HepG2 (cell line): ENCODE data around the gene ZNF507. TPM values are rescaled to one million over a fixed set of nuclear protein-coding genes. Genes with fewer than 3 reads are reported as not detected.

Experiments used
- ATAC-seq: fragments of 200-7000 bp; cut with Tn5 transposase; 3 replicates; pipeline ENCODE4 v1.9.1; 2020; ENCODE audit warnings: mild to moderate bottlenecking, moderate library complexity
- BruUV-seq: library from RNA; stranded (reverse); fragments of 400-500 nt; replicated peaks from 2 replicates; lab custom pipeline; 2021; lab: Mats Ljungman, UMichigan
- CTCF ChIA-PET: fragments of 300-600 bp; formaldehyde crosslinking; extraction: SDS; loops from one replicate; lab custom pipeline; 2021; ENCODE audit warnings: low total read pairs, inconsistent platforms, low intra/inter-chr PET ratio; lab: Yijun Ruan, JAX
- POLR2A ChIA-PET: fragments of 350-600 bp; sonication (Branson Sonifier 250); formaldehyde crosslinking; loops from one replicate; lab custom pipeline; 2020; ENCODE audit warnings: antibody characterized with exemption, inconsistent platforms; lab: Yijun Ruan, JAX
- DNase-seq: peaks from one replicate; pipeline ENCODE4 v3.0.0-alpha.2; 2015; ENCODE audit warnings: low spot score
- FAIRE-seq: peaks from 3 replicates; lab custom pipeline; 2011; peaks lifted over from hg19 to GRCh38; lab: Jason Lieb, UNC
- H2AFZ ChIP-seq: one replicate; pipeline ENCODE4 v1.6.1; 2011; ENCODE audit warnings: low read length, inconsistent platforms
- H3K27ac ChIP-seq: fragments of 300-600 bp; 3 replicates; pipeline ENCODE4 v1.8.0; 2011; ENCODE audit warnings: mixed run types, mild to moderate bottlenecking, mixed read lengths, low read length, inconsistent platforms; ENCODE audit not compliant: insufficient read depth; ENCODE audit errors: extremely low read length
- H3K27me3 ChIP-seq, 2 experiments: fragments of 200-600 bp in 1 of 2; 2 replicates in 1 of 2; 3 replicates in 1 of 2; pipeline versions ENCODE4 v1.6.0 to v1.8.0; 2011; ENCODE audit warnings: low read length in 2 of 2, mild to moderate bottlenecking in 2 of 2, moderate library complexity in 2 of 2, inconsistent platforms in 1 of 2; ENCODE audit not compliant: insufficient read depth in 2 of 2, control insufficient read depth in 1 of 2
- H3K36me3 ChIP-seq, 2 experiments: fragments of 200-600 bp in 1 of 2; replicated peaks in 1 of 2; 2 replicates in 1 of 2; 3 replicates in 1 of 2; pipeline versions ENCODE4 v1.5.1 to v1.8.0; 2011; ENCODE audit warnings: low read length in 2 of 2, inconsistent platforms in 1 of 2; ENCODE audit not compliant: insufficient read depth in 2 of 2, control insufficient read depth in 1 of 2
- H3K4me1 ChIP-seq: 2 replicates; pipeline ENCODE4 v1.5.1; 2012; ENCODE audit warnings: low read length, inconsistent platforms; ENCODE audit not compliant: insufficient read depth
- H3K4me2 ChIP-seq: 2 replicates; pipeline ENCODE4 v1.6.0; 2011; ENCODE audit warnings: low read depth, low read length, inconsistent platforms
- H3K4me3 ChIP-seq, 3 experiments: fragments of 200-600 bp in 1 of 3; sonication (generic), shearing (Covaris generic) in 1 of 3; replicated peaks in 1 of 3; 2 replicates each; pipeline ENCODE4 v1.5.1; 2011 to 2016; ENCODE audit warnings: low read length in 3 of 3, inconsistent platforms in 2 of 3, low read depth in 2 of 3, mild to moderate bottlenecking in 2 of 3, control low read depth in 1 of 3, mixed read lengths in 1 of 3; ENCODE audit not compliant: insufficient read depth in 1 of 3
- H3K79me2 ChIP-seq: one replicate; pipeline ENCODE4 v1.6.1; 2011; ENCODE audit warnings: low read length, inconsistent platforms; ENCODE audit not compliant: insufficient read depth
- H3K9ac ChIP-seq: 2 replicates; pipeline ENCODE4 v1.6.0; 2011; ENCODE audit warnings: mild to moderate bottlenecking, low read depth, low read length, inconsistent platforms; ENCODE audit not compliant: insufficient read depth
- H3K9me3 ChIP-seq: 2 replicates; pipeline ENCODE4 v1.5.1; 2012; ENCODE audit warnings: mild to moderate bottlenecking, low read length
- H4K20me1 ChIP-seq: 2 replicates; pipeline ENCODE4 v1.6.0; 2011; ENCODE audit warnings: inconsistent platforms, mild to moderate bottlenecking, low read length, moderate library complexity; ENCODE audit not compliant: insufficient read depth
- FOXK2 ChIP-seq: fragments of 450-650 bp; IDR thresholded peaks from 2 replicates; pipeline ENCODE4 v1.6.1; 2016
- FOXO4 ChIP-seq: sonication (generic); formaldehyde crosslinking; conservative IDR thresholded peaks from 2 replicates; pipeline ENCODE4 v1.8.1; 2023; ENCODE audit warnings: missing genetic modification reagents
- IKZF4 ChIP-seq: sonication (generic); formaldehyde crosslinking; IDR thresholded peaks from 2 replicates; pipeline ENCODE4 v1.5.1; 2020; ENCODE audit warnings: borderline replicate concordance, mild to moderate bottlenecking, low read depth, missing genetic modification reagents; ENCODE audit errors: not compliant biosample characterization
- RCOR2 ChIP-seq: IDR thresholded peaks from 2 replicates; pipeline ENCODE4 v1.6.1; 2016; ENCODE audit warnings: missing biosample characterization, missing genetic modification reagents
- TOPORS ChIP-seq: sonication (generic); formaldehyde crosslinking; IDR thresholded peaks from 2 replicates; pipeline ENCODE4 v1.8.0; 2023; ENCODE audit warnings: mild to moderate bottlenecking, missing genetic modification reagents
- YEATS4 ChIP-seq: sonication (generic); formaldehyde crosslinking; IDR thresholded peaks from 2 replicates; pipeline ENCODE4 v1.4.0; 2020; ENCODE audit warnings: missing genetic modification reagents, borderline replicate concordance
- ZNF282 ChIP-seq: fragments of 450-650 bp; IDR thresholded peaks from 2 replicates; pipeline ENCODE4 v1.6.1; 2018; ENCODE audit not compliant: partially characterized antibody
- ZNF383 ChIP-seq: sonication (generic); formaldehyde crosslinking; IDR thresholded peaks from 2 replicates; pipeline ENCODE4 v1.4.0; 2020; ENCODE audit warnings: missing genetic modification reagents, mild to moderate bottlenecking, borderline replicate concordance
- ZNF629 ChIP-seq: sonication (generic); formaldehyde crosslinking; conservative IDR thresholded peaks from 2 replicates; pipeline ENCODE4 v1.5.0; 2020; ENCODE audit warnings: missing genetic modification reagents
- WGBS: methylation state at CpG from one replicate; pipeline ENCODE4 v1.1.6; 2017; ENCODE audit warnings: low lambda C conversion rate; 5-methylcytosine and 5-hydroxymethylcytosine counted together
- in situ Hi-C: cut with HindIII; loops from 2 replicates; pipeline ENCODE4 v1.10.0; 2017; ENCODE audit warnings: low pct_unique_long_range_greater_than_20kb; ENCODE audit not compliant: extremely low pct_ligation_motif_present
- intact Hi-C: fragments of 100-400 bp; cut with micrococcal nuclease; formaldehyde crosslinking; loops from one replicate; pipeline ENCODE4 v1.10.0; 2022; ENCODE audit not compliant: unreplicated experiment
- polyA plus RNA-seq, 8 experiments: library from polyadenylated mRNA; depleted of rRNA in 3 of 8; stranded (reverse) in 7 of 8; unstranded in 1 of 8; fragments of >200 nt; fragmentation: Illumina TruSeq in 4 of 8; extraction: Trizol in 4 of 8; gene quantifications; 2 replicates each; pipeline versions ENCODE4 v1.2.1 to v1.2.3, GENCODE V29; 2011 to 2016; ENCODE audit warnings: low read depth in 4 of 8, missing spikeins in 1 of 8, mixed read lengths in 1 of 8; ENCODE audit not compliant: insufficient read depth in 1 of 8
- total RNA-seq, 5 experiments: library from RNA; depleted of rRNA; stranded (reverse); fragments of >200 nt; fragmentation: Illumina TruSeq; extraction: Trizol; gene quantifications; 2 replicates each; pipeline ENCODE4 v1.2.3, GENCODE V29; 2016; ENCODE audit warnings: low read depth in 1 of 5
- TF ChIP-seq, protein P1 (sequence below): fragments of 450-650 bp; IDR thresholded peaks from 2 replicates; pipeline ENCODE4 v1.6.1; 2017; ENCODE audit warnings: mild to moderate bottlenecking
- TF ChIP-seq, protein P2 (sequence below): sonication (generic); formaldehyde crosslinking; IDR thresholded peaks from 2 replicates; pipeline ENCODE4 v1.4.0; 2020; ENCODE audit warnings: missing genetic modification reagents

The ZNF507 gene
- total and polyA plus RNA-seq, 2 of the 13 experiments (the other 11 are each of a cell fraction or from before 2014, with no cell fraction given), result 7.3 to 10.9 TPM

DNA sequence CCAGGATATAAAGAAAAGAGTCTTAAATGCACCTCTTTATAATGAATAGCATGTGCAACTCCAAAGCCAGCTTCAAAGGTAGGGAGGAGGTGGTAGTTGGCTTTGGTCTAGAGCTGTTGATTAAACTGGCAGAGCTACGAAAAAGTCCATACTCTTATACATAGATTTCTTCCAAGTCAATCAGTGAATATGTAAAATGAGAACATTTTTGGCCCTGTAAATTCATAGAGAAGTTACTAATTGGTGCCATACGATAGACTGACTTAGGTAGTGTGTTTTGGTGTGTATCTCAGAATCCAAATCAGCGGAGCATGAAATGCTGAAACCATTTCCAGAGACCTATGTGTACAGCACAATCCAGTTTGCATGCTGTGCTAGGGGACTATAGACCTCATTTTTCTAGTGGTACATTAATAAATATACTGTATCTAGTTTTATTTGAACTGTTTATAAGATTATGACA lies 43.0 kb downstream of the ZNF507 start:
- no TSS peak for BruUV-seq
- ATAC-seq (no peak), FAIRE-seq (no peak), DNase-seq (no peak)
- intact Hi-C loops, result no loop called here
- TF ChIP-seq FOXK2 (no peak), ZNF282 (no peak), ZNF629 (no peak), IKZF4 (no peak), TOPORS (CRISPR knock-in tag) (no peak), RCOR2 (CRISPR knock-in tag) (no peak), YEATS4 (CRISPR knock-in tag) (no peak), ZNF383 (CRISPR knock-in tag) (no peak), FOXO4 (CRISPR knock-in tag) (no peak)
- TF ChIP-seq, protein P1, sequence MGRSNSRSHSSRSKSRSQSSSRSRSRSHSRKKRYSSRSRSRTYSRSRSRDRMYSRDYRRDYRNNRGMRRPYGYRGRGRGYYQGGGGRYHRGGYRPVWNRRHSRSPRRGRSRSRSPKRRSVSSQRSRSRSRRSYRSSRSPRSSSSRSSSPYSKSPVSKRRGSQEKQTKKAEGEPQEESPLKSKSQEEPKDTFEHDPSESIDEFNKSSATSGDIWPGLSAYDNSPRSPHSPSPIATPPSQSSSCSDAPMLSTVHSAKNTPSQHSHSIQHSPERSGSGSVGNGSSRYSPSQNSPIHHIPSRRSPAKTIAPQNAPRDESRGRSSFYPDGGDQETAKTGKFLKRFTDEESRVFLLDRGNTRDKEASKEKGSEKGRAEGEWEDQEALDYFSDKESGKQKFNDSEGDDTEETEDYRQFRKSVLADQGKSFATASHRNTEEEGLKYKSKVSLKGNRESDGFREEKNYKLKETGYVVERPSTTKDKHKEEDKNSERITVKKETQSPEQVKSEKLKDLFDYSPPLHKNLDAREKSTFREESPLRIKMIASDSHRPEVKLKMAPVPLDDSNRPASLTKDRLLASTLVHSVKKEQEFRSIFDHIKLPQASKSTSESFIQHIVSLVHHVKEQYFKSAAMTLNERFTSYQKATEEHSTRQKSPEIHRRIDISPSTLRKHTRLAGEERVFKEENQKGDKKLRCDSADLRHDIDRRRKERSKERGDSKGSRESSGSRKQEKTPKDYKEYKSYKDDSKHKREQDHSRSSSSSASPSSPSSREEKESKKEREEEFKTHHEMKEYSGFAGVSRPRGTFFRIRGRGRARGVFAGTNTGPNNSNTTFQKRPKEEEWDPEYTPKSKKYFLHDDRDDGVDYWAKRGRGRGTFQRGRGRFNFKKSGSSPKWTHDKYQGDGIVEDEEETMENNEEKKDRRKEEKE, result no peak
- TF ChIP-seq, protein P2, sequence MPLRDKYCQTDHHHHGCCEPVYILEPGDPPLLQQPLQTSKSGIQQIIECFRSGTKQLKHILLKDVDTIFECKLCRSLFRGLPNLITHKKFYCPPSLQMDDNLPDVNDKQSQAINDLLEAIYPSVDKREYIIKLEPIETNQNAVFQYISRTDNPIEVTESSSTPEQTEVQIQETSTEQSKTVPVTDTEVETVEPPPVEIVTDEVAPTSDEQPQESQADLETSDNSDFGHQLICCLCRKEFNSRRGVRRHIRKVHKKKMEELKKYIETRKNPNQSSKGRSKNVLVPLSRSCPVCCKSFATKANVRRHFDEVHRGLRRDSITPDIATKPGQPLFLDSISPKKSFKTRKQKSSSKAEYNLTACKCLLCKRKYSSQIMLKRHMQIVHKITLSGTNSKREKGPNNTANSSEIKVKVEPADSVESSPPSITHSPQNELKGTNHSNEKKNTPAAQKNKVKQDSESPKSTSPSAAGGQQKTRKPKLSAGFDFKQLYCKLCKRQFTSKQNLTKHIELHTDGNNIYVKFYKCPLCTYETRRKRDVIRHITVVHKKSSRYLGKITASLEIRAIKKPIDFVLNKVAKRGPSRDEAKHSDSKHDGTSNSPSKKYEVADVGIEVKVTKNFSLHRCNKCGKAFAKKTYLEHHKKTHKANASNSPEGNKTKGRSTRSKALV, result no peak
- no peak overlapping the region for H3K4me3 ChIP-seq
- H3K4me2 ChIP-seq, result no peak overlapping the region
- H4K20me1 ChIP-seq, result no peaks in the 10 kb centered on the region
- H3K4me1 ChIP-seq, result peaks cover 11% of the 10 kb centered on the region
- POLR2A ChIA-PET, result no interaction called here
- no peaks in the 10 kb centered on the region for H3K79me2 ChIP-seq
- H3K27me3 ChIP-seq, result no peaks in the 10 kb centered on the region; a peak in 1 of 5 replicates
- H3K27ac ChIP-seq, result no peak overlapping the region
- no peak overlapping the region for H2AFZ ChIP-seq
- 97% methylated on average over 3 of the region's 3 CpGs for WGBS
- CTCF ChIA-PET, result no interaction called here
- no peak overlapping the region for H3K9ac ChIP-seq
- peaks cover 0 to 10% of the 10 kb centered on the region in 2 experiments; a peak in 1 of 5 replicates for H3K36me3 ChIP-seq
- in situ Hi-C loops, result no loop called here
- H3K9me3 ChIP-seq, result no peaks in the 10 kb centered on the region
